Measurements from ENCODE around the gene COL5A2. TPM values are rescaled to one million over a fixed set of nuclear protein-coding genes. Genes with fewer than 3 reads are reported as not detected.

Gene COL5A2
- polyA plus RNA-seq, 1 donor (not counting 4 experiments of a cell fraction or from before 2014, with no cell fraction given), result 7.2 TPM

DNA sequence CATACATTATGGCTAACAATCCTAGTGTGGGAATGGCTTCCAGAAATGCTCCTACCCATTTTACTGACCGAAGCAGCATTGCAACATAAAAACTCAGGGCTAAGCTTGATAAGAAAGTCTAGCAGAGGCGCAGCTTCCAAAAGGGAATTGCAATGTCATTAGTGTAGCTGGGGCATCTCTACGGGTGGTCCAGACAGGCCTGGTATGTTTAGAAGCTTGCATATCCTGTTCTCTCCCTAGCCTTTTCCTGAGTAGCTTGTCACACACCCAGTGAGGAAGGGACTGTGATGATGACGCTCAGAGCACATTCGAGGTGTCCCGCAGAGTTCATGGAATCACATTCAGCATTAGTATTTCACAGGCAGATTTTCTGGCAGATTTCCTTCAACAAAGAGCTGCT lies 38.0 kb upstream of the COL5A2 start:
- Histone ChIP-seq H3K4me1 (ENCODE audit: control insufficient read depth, extremely low read depth, insufficient read depth, low read length) (peaks cover 16% of the 10 kb centered on the region), H3K9me1 (ENCODE audit: control insufficient read depth, extremely low read depth, insufficient read depth, low read length) (no peaks in the 10 kb centered on the region), H2AFZ (ENCODE audit: control insufficient read depth, low read length) (no peak overlapping the region), H3K4me3 (ENCODE audit: control insufficient read depth in 2 of 3, extremely low read depth in 1 of 3, insufficient read depth in 2 of 3, low read depth in 1 of 3, low read length in 3 of 3) (no peak overlapping the region), H3K9ac (ENCODE audit: control insufficient read depth, extremely low read depth, insufficient read depth, low read length) (no peak overlapping the region), H3K79me2 (ENCODE audit: control insufficient read depth, insufficient read depth, low read length) (no peaks in the 10 kb centered on the region), H3K4me2 (ENCODE audit: control insufficient read depth, extremely low read depth, insufficient read depth, low read depth, low read length) (no peak overlapping the region), H3K36me3 (ENCODE audit: control insufficient read depth in 2 of 2, extremely low read depth in 1 of 2, insufficient read depth in 2 of 2, low read length in 2 of 2) (no peaks in the 10 kb centered on the region), H4K20me1 (ENCODE audit: control insufficient read depth, extremely low read depth, insufficient read depth, low read length) (no peaks in the 10 kb centered on the region), H3K27ac (ENCODE audit: control insufficient read depth, insufficient read depth, low read length) (no peak overlapping the region), H3K9me3 (ENCODE audit: control insufficient read depth, low read depth, low read length) (no peaks in the 10 kb centered on the region), H3K27me3 (ENCODE audit: control insufficient read depth, extremely low read depth, insufficient read depth, low read length) (no peaks in the 10 kb centered on the region)
- FAIRE-seq (peak; percentile 34), DNase-seq (ENCODE audit: low read depth, low spot score) (no peak)
- TF ChIP-seq, protein P1, sequence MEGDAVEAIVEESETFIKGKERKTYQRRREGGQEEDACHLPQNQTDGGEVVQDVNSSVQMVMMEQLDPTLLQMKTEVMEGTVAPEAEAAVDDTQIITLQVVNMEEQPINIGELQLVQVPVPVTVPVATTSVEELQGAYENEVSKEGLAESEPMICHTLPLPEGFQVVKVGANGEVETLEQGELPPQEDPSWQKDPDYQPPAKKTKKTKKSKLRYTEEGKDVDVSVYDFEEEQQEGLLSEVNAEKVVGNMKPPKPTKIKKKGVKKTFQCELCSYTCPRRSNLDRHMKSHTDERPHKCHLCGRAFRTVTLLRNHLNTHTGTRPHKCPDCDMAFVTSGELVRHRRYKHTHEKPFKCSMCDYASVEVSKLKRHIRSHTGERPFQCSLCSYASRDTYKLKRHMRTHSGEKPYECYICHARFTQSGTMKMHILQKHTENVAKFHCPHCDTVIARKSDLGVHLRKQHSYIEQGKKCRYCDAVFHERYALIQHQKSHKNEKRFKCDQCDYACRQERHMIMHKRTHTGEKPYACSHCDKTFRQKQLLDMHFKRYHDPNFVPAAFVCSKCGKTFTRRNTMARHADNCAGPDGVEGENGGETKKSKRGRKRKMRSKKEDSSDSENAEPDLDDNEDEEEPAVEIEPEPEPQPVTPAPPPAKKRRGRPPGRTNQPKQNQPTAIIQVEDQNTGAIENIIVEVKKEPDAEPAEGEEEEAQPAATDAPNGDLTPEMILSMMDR (optimal IDR thresholded peaks at IDR 0.05 in 1 of 3, IDR thresholded peaks at IDR 0.05 in 1 of 3, conservative IDR thresholded peaks at IDR 0.05 in 1 of 3; ENCODE audit: extremely low read depth in 1 of 3, insufficient read depth in 2 of 3, low read length in 3 of 3), result no peak
- TF ChIP-seq EZH2 (IDR thresholded peaks at IDR 0.05; ENCODE audit: low read length), result no peak
- dilution Hi-C loops (cut with MboI; ENCODE audit: extremely low pct_ligation_motif_present, low sequenced_read_pairs), result no loop called here

- H3K4me2 ChIP-seq (ENCODE audit: control insufficient read depth, extremely low read depth, insufficient read depth, low read depth, low read length), result no peak overlapping the region
- no peak overlapping the region for H2AFZ ChIP-seq (ENCODE audit: control insufficient read depth, low read length)
- dilution Hi-C loops (cut with MboI; ENCODE audit: extremely low pct_ligation_motif_present, low sequenced_read_pairs), result no loop called here
Measured at GRCh38 chr2:189217051-189217450, 37.5 kb upstream of the COL5A2 start.

More at GRCh38 chr2:189217051-189217450, 37.5 kb upstream of the COL5A2 start:
- Histone ChIP-seq H3K36me3 (ENCODE audit: control insufficient read depth in 2 of 2, extremely low read depth in 1 of 2, insufficient read depth in 2 of 2, low read length in 2 of 2) (no peaks in the 10 kb centered on the region), H3K9me3 (ENCODE audit: control insufficient read depth, low read depth, low read length) (no peaks in the 10 kb centered on the region), H3K4me1 (ENCODE audit: control insufficient read depth, extremely low read depth, insufficient read depth, low read length) (peaks cover 12% of the 10 kb centered on the region), H3K27ac (ENCODE audit: control insufficient read depth, insufficient read depth, low read length) (no peak overlapping the region), H4K20me1 (ENCODE audit: control insufficient read depth, extremely low read depth, insufficient read depth, low read length) (no peaks in the 10 kb centered on the region), H3K9me1 (ENCODE audit: control insufficient read depth, extremely low read depth, insufficient read depth, low read length) (no peaks in the 10 kb centered on the region), H3K4me3 (ENCODE audit: control insufficient read depth in 2 of 3, extremely low read depth in 1 of 3, insufficient read depth in 2 of 3, low read depth in 1 of 3, low read length in 3 of 3) (no peak overlapping the region), H3K9ac (ENCODE audit: control insufficient read depth, extremely low read depth, insufficient read depth, low read length) (no peak overlapping the region), H3K79me2 (ENCODE audit: control insufficient read depth, insufficient read depth, low read length) (no peaks in the 10 kb centered on the region), H3K27me3 (ENCODE audit: control insufficient read depth, extremely low read depth, insufficient read depth, low read length) (no peaks in the 10 kb centered on the region)
- FAIRE-seq, result no peak
- no peak for TF ChIP-seq EZH2 (IDR thresholded peaks at IDR 0.05; ENCODE audit: low read length)
- TF ChIP-seq, protein P1 (optimal IDR thresholded peaks at IDR 0.05 in 1 of 3, IDR thresholded peaks at IDR 0.05 in 1 of 3, conservative IDR thresholded peaks at IDR 0.05 in 1 of 3; ENCODE audit: extremely low read depth in 1 of 3, insufficient read depth in 2 of 3, low read length in 3 of 3), result no peak
- DNase-seq (ENCODE audit: low read depth, low spot score), result no peak
